G401 (cell line): ENCODE data around the gene RCOR1. TPM values are rescaled to one million over a fixed set of nuclear protein-coding genes. Genes with fewer than 3 reads are reported as not detected.

Experiments
- DNase-seq: peaks from one replicate; pipeline ENCODE4 v3.0.0-alpha.2; 2015; ENCODE audit warnings: low spot score
- in situ Hi-C: cut with HindIII; loops from 2 replicates; pipeline ENCODE4 v1.10.0; 2016; ENCODE audit warnings: low sequenced_read_pairs, mixed read lengths
- total RNA-seq: library from RNA; depleted of rRNA; stranded (reverse); fragments of >200 nt; shearing (Covaris generic); gene quantifications from 2 replicates; pipeline ENCODE4 v1.2.3, GENCODE V29; 2014; rRNA removed

RCOR1 gene
- total RNA-seq, 1 experiment from 2014 or later, result 29.0 TPM

DNA sequence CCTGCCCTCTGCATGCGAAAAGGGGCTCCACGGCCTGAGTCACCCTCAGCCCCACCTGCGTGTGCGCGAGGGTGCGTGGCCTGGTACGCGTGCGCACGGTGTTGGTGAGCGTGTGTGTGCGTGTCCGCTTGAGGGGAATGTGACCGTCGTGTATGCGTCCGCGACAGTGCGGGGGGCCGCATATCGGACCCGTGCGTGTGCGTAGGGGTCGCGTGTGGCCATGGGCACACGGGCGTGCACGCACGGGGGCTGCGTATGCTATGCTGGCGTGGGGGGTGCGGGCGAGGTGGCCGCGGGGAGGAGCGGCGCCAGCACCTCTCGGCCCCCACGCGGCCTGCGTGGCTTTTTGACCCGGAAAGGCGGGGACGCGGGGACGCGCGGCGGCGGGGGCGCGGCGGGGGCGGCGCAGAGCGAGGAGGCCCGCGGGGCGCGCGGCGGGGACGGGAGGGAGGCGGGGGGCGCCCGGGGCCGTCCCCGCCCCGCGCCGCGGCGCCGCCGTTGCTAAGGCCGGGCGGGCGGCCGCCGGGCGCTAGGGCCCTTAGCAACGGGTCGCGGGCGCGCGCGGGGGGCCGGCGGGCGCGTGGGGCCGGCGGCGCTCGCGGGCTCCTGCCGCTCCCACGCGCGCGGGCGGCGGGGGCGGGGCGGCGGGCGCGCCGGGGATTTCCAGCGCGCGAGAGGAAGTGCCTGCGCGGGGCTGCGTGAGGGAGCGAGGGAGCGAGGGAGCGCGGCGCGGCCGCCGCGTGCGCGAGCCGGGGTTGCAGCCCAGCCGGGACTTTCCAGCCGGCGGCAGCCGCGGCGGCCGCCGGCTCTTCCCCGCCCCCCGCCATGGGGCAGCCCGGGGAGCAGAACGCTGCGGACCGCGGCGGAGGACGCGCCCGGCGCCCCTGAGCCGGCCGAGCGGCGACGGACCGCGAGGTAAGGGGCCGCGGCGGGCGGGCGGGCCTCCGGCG lies 184.6 kb downstream of the RCOR1 start, which contains the start of gene TRAF3:
TSS of gene TRAF3 (plus strand) at position 689 of the 950 bp plus-strand sequence. CDS start 92,753 bp downstream, outside the sequence.
- in situ Hi-C loops, result no loop called here

GRCh38 chr14:102777711-102778337 lies 185.4 kb downstream of the RCOR1 start:
- DNase-seq, result no peak
- in situ Hi-C loops, result no loop called here

More for the DNA sequence above, 184.6 kb downstream of the RCOR1 start, which contains the start of gene TRAF3:
- DNase-seq, result peak; percentile 45

- DNase-seq, result peak; percentile 63
- in situ Hi-C loops, result no loop called here
Measured at GRCh38 chr14:102778338-102779083, 186.1 kb downstream of the RCOR1 start.

- in situ Hi-C loops, result no loop called here
- DNase-seq, result no peak
Measured at GRCh38 chr14:102779084-102779462, 186.6 kb downstream of the RCOR1 start.

- in situ Hi-C loops, result no loop called here
- DNase-seq, result peak; percentile 71
Measured at GRCh38 chr14:102779574-102780315, 187.3 kb downstream of the RCOR1 start.

Other genes starting within 250 kb of the RCOR1 start
- 70.8 and 73.9 TPM in 2 replicates for gene CINP, start 229.8 kb upstream of the RCOR1 start, total RNA-seq
- 5.8 and 8.5 TPM in 2 replicates for gene TECPR2, start 229.7 kb upstream of the RCOR1 start, total RNA-seq
- 19.9 and 30.6 TPM in 2 replicates for gene ANKRD9, start 82.9 kb upstream of the RCOR1 start, total RNA-seq
- gene TRAF3, start 184.8 kb downstream of the RCOR1 start, total RNA-seq, result 21.0 and 45.5 TPM in 2 replicates